Measurements from ENCODE around the gene USP28.
"Not testable (repeated sequence)": the region's sequence is repeated elsewhere in the genome, so short reads cannot be mapped to it uniquely, and the experiment has no call there.

Gene USP28

DNA sequence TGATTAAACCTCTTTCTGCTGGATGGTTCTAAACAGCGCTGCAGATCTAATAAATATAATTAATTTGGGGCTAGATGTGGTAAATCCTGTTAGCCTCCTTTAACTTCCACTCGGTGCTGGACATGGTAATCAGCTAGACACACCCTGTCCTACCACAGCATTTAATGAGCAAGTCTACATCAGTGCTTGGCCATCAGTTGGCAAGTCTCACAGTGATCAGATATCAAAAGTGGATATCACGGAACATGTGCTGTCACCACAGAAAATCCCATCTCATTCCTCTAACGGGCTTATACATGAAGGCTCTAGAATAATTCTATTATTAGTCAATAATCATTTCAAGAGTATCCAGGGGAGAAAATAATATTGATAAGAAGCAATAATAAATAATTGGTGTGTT is 5.6 kb upstream of the USP28 start:
- FAIRE-seq (no peak), DNase-seq (ENCODE audit: insufficient read length, low spot score) (no peak)

DNA sequence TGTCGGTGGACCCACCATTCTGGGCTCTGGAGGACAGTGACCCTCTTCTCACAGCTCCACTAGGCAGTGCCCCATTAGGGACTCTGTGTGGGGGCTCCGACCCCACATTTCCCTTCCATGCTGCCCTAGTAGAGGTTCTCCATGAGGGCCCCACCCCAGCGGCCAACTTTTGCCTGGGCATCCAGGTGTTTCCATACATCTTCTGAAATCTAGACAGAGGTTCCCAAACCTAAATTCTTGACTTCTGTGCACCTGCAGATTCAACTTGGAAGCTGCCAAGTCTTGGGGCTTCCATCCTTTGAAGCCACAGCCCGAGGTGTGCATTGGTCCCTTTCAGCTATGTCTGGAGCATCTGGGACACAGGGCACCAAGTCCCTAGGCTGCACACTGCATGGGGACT is 4.1 kb upstream of the USP28 start:
- FAIRE-seq; DNase-seq (ENCODE audit: insufficient read length, low spot score): not testable (repeated sequence)

DNA sequence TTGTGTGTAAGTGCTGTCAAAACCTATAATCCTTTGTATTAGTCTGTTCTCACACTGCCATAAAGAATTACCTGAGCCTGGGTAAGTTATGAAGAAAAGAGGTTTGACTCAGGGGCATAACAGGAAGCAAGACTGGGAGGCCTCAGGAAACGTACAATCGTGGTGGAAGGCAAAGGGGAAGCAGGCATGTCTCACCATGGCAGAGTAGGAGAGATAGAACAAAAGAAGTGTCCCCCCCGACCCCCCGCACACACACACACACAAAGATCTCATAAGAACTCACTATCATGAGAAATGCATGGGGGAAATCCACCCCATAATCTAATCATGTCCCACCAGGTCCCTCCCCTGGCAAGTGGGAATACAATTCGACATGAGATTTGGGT is 2.3 kb upstream of the USP28 start:
- DNase-seq (ENCODE audit: insufficient read length, low spot score) (no peak), FAIRE-seq (no peak)

DNA sequence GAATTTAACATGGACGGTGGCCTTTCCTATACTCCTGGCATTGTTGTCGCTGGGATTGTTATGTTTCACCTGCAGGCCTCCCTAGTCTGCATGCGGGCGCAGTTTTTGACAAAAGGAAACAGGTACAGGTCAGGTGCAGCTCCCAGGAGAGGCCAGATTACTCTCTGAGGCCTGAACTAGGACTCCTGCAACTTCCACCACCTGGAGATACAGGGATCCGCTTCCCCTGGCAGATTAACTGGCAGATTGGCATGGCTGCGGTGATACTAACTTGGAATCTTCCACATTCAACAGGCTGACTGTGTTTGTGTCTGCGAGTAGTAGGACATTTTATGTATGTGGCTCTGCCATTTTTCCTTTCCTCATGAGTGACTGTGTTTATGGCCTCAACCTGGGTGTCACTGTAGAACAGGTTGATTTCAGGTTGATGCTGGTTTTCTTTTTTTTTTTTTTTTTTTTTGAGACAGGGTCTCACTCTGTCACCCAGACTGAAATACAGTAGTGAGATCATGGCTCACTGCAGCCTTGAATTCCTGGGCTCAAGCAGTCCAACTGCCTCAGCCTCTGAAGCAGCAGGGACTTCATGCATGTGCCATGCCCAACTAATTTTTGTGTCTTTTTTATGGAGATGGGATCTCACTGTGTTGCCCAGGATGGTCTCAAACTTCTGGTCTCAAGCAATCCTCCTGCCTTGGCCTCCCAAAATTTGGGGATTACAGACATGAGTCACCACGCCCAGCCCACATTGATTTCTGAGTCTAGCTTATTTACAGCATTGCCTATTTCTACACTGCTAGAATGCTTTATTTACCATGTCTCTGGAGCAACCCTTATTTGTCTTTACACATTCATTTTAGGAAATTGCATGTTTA is 1.7 kb upstream of the USP28 start:
- FAIRE-seq (no peak), DNase-seq (ENCODE audit: insufficient read length, low spot score) (no peak)

DNA sequence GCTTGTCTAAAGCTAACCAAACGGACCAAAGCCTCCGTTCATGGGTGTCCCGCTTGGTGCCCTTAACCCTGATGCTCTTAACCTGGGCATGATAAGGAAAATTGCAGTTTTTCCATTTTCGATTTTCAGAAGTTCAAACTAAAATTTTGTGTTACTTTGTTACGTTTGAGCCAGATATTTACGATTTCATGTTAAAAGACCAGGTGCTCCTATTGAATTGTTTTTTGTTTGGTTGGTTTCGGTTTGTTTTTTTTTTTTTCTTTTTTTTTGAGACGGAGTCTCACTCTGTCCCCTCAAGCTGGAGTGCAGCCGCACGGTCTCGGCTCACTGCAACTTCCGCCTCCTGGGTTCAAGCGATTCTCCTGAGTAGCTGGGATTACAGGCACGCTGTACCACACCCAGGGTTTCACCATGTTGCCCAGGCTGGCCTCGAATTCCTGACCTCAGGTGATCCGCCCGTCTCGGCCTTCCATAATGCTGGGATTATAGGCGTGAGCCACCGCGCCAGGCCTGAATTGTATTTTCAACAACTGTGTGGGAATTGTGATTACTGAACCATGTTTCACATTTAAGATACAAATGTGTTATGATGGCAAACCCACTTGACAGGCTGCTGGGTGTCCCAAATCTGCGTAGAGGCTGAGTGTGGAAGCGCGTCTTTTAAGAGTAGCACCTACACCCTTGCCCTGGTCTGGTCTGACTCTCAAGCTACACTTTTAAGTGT is 864 bp upstream of the USP28 start:
- no peak for FAIRE-seq

DNA sequence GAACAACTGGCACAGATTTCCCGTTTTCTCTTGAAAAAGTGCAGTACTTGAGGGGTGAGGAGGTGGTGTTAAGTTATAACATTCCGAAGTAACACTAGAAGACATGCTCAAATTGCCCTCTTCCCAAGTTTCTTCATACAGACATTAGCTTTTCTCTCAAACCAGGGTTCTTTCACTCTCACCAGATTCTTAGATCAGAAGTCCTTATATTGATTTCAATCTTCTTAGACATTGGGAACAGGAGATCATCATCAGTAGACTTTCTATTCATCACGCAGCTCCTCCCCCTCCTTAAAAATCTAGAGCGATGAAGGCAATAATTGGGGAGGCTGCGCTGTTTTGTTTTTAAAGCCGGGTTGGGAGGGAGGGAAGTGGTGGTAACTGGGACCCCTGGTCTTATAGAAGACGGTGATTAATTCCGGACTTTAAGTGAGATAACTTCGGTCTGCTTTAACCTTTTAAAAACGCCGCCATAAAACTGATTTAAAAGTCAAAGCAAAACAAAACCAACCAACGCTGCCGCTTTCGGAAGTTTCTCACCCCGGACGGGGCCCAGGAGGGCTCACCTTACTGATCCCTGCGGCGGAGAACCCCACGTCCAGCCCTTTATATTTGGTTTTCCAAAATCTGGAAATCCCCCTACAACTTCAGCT is 665 bp downstream of the USP28 start:
- FAIRE-seq (peak; percentile 23), DNase-seq (ENCODE audit: insufficient read length, low spot score) (peak; percentile 43)

More for the DNA sequence above, 864 bp upstream of the USP28 start:
- no peak for DNase-seq (ENCODE audit: insufficient read length, low spot score)

DNA sequence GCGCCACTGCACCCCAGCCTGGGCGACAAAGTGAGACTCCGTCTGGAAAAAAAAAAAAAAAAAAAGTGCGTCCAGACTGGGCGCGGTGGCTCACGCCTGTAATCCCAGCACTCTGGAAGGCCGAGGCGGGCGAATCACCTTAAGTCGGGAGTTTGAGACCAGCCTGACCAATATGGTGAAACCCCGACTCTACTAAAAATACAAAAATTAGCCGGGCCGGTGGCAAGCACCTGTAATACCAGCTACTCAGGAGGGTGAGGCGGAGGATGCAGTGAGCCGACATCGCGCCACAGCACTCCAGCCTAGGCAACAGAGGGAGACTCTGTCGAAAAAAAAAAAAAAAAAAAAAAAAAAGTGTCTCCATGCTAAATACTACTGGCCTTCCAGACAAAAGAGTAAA is 1.3 kb downstream of the USP28 start:
- DNase-seq (ENCODE audit: insufficient read length, low spot score): no peak
- no peak for FAIRE-seq

DNA sequence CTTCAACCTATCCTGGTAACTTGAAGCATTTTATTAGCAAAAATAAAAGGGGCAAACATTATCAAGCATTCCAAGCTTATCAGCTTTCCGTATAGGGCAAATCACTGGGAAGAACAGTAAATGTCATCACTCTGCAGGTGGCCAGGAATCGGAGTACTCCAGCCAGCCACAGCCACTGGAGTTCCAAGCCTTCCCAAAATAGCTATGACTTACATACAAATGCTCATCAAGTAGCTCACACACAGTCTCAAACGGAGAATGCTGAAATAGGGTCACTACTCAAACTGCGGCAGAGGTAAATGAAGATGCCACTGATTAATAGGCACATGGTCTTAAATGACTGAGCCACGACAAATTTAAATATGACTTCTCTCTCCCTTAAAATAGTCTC is 2.1 kb downstream of the USP28 start:
- no peak for DNase-seq (ENCODE audit: insufficient read length, low spot score)
- no peak for FAIRE-seq

DNA sequence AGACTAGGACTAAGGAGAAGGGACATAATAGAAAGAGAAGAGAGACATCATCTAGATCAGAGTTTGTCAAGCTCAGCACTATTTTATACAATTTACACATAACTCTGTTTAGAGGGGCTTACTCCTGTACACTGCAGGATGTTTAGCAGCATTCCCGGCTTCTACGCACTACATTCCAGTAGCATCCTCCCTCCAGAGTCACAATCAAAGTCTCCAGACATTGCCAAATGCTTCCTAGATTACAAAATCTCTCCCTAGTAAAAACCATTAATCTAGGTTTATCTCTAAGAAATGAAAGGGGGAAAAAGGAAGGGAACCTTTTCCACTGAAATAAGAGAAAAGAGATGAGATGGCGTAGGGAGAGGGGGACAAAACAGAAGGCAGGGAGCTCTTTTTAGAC is 4.0 kb downstream of the USP28 start:
- no peak for DNase-seq (ENCODE audit: insufficient read length, low spot score)
- FAIRE-seq: no peak

DNA sequence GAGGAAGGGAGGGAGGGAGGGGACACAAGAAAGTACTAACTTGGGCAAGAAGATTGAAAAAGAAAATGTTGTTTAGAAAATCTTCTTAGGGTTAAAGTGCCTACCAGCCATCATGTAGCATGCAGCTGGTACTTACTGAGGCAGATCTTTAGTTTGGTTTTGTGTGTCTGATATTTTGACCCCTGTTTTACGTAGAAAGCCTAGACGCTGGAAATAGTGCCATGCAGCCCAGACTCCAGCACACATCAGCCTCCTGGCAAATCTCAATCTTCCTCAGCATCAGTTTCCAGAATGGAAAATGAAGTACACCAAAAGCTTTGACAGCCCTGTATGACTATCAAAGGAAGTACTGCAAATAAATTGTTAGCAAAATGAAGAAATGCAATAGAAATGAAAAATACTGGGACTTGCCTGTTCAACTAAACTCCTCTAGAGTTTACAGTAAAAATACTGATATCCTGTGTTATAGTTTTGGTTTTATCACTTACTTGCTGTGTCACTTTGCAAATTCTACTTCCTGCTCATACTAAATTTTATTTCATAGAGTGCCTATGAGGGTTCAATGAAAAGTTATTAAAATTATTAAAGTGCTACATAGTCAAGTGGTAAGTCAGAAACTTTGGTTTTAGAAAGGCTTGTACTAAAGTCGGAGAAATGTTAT is 7.4 kb downstream of the USP28 start:
- FAIRE-seq (no peak), DNase-seq (ENCODE audit: insufficient read length, low spot score) (no peak)

DNA sequence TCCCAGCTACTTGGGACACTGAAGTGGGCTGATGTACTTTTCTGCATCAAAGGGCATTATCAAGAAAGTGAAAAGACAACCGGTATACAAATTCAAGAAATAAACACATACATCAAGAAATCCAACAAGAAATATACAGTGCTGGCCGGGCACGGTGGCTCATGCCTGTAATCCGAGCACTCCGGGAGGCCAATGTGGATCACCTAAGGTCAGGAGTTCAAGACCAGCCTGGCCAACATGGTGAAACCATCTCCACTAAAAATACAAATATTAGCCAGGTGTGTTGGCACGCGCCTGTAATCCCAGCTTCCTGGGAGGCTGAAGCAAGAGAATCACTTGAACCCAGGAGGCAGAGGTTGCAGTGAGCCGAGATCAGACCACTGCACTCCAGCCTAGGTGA is 9.5 kb downstream of the USP28 start:
- no peak for FAIRE-seq
- DNase-seq (ENCODE audit: insufficient read length, low spot score): no peak

DNA sequence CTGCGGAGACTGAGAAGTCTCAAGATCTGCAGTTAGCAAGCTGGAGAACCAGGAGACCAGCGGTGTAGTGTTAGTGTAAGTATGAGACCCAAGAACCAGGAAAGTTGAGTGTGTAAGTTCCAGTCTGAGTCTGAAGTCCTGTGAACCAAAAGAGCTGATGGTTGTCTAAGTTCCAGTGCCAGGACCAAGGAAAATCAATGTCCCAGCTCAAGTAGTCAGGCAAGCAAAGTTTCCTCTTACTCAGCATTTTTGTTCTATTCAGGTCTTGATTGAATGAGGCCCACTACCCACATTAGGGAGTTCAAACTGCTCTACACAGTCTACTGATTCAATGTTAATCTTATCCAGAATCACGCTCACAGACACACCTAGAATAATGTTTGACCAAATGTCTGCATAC is 11.0 kb downstream of the USP28 start:
- no peak for FAIRE-seq
- no peak for DNase-seq (ENCODE audit: insufficient read length, low spot score)

DNA sequence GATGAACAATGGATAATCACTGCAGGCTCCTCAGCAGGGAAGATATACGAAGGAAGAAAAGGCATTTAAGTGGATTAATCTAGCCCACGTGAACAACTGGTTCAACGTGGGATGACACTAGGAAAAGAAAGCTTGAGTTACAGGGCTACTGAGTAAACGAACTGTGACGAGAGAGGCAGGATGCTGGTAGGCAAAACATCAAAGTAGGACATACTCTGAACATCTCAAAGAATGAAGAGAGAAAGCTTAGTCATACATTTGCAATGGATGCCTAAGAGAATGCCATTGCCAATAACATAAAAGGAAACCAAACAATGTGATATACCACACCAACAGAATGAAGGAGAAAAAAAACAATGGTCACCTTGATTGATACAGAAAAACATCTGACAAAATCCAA is 12.9 kb downstream of the USP28 start:
- DNase-seq (ENCODE audit: insufficient read length, low spot score) (no peak), FAIRE-seq (peak; percentile 73)

DNA sequence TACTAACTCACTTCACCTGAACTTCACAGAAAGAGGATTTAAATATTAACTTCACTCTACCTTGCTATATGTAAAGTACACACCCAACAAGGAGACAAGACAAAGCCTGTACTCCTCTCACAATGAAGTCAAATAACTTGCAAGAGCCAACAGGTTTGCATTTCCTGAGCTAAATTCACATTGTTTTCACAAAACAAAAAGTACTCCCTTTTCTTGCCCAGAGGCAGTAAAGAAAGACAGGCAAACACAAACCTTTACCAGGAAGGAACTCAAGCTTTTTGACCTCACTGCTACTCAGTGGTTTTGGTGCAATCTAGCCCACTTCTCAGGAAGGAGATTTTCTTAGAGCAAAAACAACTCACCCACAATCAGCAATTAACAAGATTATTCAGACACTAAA is 15.7 kb downstream of the USP28 start:
- no peak for DNase-seq (ENCODE audit: insufficient read length, low spot score)
- peak; percentile 74 for FAIRE-seq

DNA sequence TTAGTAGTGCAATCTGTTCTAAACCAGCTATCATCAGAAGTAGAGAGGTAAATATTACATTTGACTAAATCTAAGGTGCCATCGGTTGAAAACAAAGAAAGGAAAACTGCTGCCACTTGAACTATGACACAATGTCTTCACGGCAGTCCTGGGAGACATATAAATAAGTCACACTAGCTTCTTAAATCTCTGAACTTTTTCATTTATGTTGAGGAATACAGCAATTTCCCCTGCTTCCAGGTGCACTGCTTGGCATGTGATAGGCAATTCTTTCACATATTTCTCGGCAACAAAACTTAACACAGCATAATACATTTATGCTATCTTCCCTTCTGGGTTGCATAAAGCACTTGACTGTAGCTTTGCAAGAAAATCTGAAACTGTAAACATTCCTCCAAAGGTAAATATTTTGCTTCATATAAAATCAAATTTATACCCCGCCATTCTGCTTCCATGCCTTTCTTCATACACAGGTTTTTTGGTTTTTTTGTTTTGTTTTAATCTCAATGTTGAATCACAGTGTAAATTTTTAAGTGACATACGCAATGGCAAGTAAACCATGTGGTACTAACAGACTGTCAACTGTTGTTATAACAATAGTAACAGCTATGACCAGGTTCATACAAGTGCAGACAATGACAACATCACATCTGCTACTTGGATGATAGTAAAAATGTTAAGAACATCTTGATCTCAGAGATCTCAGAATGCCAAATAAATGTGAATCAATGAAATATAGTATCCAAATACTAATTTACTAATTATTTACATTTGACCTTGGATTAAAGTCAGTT is 18.2 kb downstream of the USP28 start:
- FAIRE-seq (no peak), DNase-seq (ENCODE audit: insufficient read length, low spot score) (no peak)

DNA sequence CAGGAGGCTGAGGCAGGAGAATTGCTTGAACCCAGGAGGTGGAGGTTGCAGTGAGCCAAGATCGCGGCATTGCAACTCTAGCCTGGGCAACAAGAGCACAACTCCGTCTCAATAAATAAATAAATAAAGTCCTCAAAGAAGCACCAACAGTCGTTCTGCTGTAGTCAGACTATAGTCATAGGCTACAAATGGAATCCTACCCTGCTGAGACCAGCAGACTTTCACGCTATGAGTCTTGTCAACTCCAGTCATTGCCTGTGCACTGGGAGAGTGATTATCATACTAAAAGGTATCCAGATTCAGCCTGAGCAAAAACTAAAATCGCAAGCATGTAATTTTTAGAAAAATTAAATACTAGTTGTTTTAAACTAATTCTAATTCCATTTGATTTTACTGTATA is 19.6 kb downstream of the USP28 start:
- FAIRE-seq: no peak
- DNase-seq (ENCODE audit: insufficient read length, low spot score): no peak

DNA sequence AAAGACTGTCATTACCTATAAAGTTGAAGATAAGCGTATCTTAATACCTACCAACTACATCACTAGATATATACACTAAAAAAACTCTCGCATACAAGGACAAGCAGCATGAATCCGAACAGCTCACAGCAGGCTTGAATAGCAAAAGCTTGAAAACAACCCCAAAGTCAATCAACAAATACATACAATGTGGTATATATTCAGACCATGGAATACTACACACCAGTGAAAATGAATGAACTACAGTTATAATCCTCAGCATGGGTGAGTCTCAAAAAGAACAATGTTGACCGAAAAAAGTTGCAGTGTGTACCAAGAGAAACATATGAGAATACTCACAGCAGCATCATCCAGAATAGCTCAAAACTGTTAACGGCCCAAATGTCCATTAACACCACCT is 25.2 kb downstream of the USP28 start:
- no peak for FAIRE-seq

DNA sequence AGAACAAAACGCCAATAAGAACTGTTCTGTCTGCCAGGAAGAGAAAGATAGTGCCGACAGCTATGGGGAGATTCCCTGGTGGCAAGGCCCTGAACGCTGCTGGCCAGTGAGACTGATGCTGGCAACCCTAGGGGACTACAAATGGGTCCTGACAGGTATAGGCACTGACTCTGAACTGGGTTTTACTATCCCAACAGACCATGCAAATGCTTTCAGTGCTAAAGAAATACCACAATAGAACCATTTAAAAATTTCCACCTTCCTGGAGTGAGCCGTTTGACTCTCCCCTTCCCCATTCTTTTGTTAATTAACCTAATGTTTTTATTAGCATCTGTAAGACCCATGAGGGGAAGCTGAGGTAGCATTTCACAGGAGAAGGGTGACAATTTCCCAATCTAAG is 25.7 kb downstream of the USP28 start:
- FAIRE-seq (no peak), DNase-seq (ENCODE audit: insufficient read length, low spot score) (no peak)

More for the DNA sequence above, 25.2 kb downstream of the USP28 start:
- no peak for DNase-seq (ENCODE audit: insufficient read length, low spot score)

DNA sequence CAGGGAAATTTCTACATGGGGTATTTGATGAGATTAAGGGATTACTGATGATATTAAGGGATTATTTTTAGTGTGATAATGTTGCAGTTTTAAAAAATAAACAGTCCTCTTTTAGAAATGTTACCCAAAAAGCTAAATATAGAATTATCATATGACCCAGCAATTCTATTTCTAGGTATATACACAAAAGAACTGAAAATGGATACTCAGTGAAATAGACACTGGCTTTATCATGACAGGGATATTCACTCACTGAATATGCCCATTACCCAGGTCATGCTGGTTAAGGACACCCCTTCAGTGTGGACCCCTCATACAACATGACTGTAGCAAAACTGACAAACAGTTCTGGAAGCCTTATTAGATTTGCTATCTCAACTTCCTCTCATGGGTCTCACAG is 27.8 kb downstream of the USP28 start:
- no peak for FAIRE-seq

DNA sequence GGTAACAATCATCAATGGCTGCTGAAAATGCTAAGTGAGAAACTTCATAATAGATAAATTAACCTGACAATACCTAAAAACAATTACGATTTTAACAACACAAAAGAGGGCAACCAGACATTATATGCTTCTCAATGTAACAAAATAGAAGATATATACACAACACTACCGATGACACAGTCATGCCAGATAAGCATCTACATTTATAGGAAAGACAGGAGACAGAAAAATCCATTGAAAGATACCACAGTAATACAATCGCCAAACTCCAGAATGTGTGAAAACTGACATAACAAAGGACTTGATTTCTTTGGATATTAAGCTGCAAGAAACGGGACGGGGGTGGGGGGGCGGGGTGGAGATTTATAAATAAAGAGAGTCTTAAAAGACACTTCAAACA is 28.3 kb downstream of the USP28 start:
- no peak for DNase-seq (ENCODE audit: insufficient read length, low spot score)
- FAIRE-seq: no peak

More for the DNA sequence above, 27.8 kb downstream of the USP28 start:
- no peak for DNase-seq (ENCODE audit: insufficient read length, low spot score)
